Natural killer cell (primary cell): Measurements from ENCODE around the gene TBX2. TPM values are rescaled to one million over a fixed set of nuclear protein-coding genes. Genes with fewer than 3 reads are reported as not detected.

Experiments
- ATAC-seq, 3 donors: fragments of 150-1000 bp in 2 of 3; fragments of 200-7000 bp in 1 of 3; cut with Tn5 transposase; 1 replicate in 1 of 3; 2 replicates in 2 of 3; pipeline ENCODE4 v1.10.0; 2021; ENCODE audit warnings: mild to moderate bottlenecking in 2 of 3, moderate library complexity in 2 of 3
- DNase-seq, 2 donors: peaks; one replicate each; pipeline versions ENCODE4 v3.0.0 to v3.0.0-alpha.2; 2013 to 2021; ENCODE audit warnings: mixed read lengths in 1 of 2
- H3K27ac ChIP-seq: one replicate; pipeline ENCODE4 v1.5.1; 2013; ENCODE audit warnings: mild to moderate bottlenecking, low read length
- H3K27me3 ChIP-seq: one replicate; pipeline ENCODE4 v1.6.1; 2013; ENCODE audit warnings: low read length; ENCODE audit not compliant: control insufficient read depth, insufficient read depth
- H3K36me3 ChIP-seq: one replicate; pipeline ENCODE4 v1.6.1; 2013; ENCODE audit warnings: low read length; ENCODE audit not compliant: control insufficient read depth, insufficient read depth
- H3K4me1 ChIP-seq: one replicate; pipeline ENCODE4 v1.6.1; 2013; ENCODE audit warnings: low read length; ENCODE audit not compliant: control insufficient read depth, insufficient read depth
- H3K4me3 ChIP-seq: one replicate; pipeline ENCODE4 v1.5.1; 2013; ENCODE audit warnings: low read length
- H3K9me3 ChIP-seq: one replicate; pipeline ENCODE4 v1.6.1; 2013; ENCODE audit warnings: low read length; ENCODE audit not compliant: control insufficient read depth, insufficient read depth
- H3K27ac Mint-ChIP-seq, 2 donors: one replicate each; pipeline ENCODE4 v1.8.0; 2022; ENCODE audit warnings: mild to moderate bottlenecking in 2 of 2, mixed read lengths in 2 of 2, moderate library complexity in 1 of 2
- H3K27me3 Mint-ChIP-seq, 2 donors: one replicate each; pipeline ENCODE4 v1.8.0; 2022; ENCODE audit warnings: low read depth in 2 of 2, mixed read lengths in 2 of 2
- H3K36me3 Mint-ChIP-seq: one replicate; pipeline ENCODE4 v1.8.0; 2022; ENCODE audit warnings: mixed read lengths
- H3K4me1 Mint-ChIP-seq, 2 donors: one replicate each; pipeline ENCODE4 v1.8.0; 2022; ENCODE audit warnings: mixed read lengths in 2 of 2
- H3K4me3 Mint-ChIP-seq: one replicate; pipeline ENCODE4 v1.8.0; 2022; ENCODE audit warnings: mild to moderate bottlenecking, moderate library complexity, mixed read lengths
- H3K9me3 Mint-ChIP-seq, 2 donors: one replicate each; pipeline ENCODE4 v1.8.0; 2022; ENCODE audit warnings: mixed read lengths in 2 of 2
- CTCF ChIP-seq: fragments of 200-600 bp; IDR thresholded peaks from one replicate; pipeline ENCODE4 v1.8.0; 2022; ENCODE audit warnings: antibody characterized with exemption
- WGBS: methylation state at CpG from one replicate; pipeline ENCODE4 v1.1.7; 2013; ENCODE audit warnings: missing lambda C conversion rate; ENCODE audit not compliant: insufficient coverage; 5-methylcytosine and 5-hydroxymethylcytosine counted together
- intact Hi-C: fragments of 100-400 bp; cut with micrococcal nuclease; formaldehyde crosslinking; loops from one replicate; pipeline ENCODE4 v1.14.2; 2022
- total RNA-seq, 4 donors: library from RNA; stranded (reverse); fragments of 120-200 nt in 1 of 4; gene quantifications; one replicate each; pipeline versions ENCODE4 v1.2.3 to v1.2.4, GENCODE V29; 2013 to 2022

TBX2 gene
- total RNA-seq, 3 donors from 2014 or later (not counting 1 experiment from before 2014, with no cell fraction given), result 0.09 to 0.23 TPM; not detected in 1

GRCh38 chr17:61384354-61384691, 15.3 kb upstream of the TBX2 start:
- 95% methylated on average over 8 of the region's 8 CpGs for WGBS
- H3K4me3 Mint-ChIP-seq, result no peak overlapping the region
- TF ChIP-seq CTCF, result no peak
- intact Hi-C loops, result no loop called here
- no peak overlapping the region for H3K4me3 ChIP-seq
- H3K36me3 Mint-ChIP-seq, result no peaks in the 10 kb centered on the region
- H3K36me3 ChIP-seq, result no peaks in the 10 kb centered on the region
- H3K4me1 Mint-ChIP-seq, result peaks cover 0 to 3% of the 10 kb centered on the region in 2 donors
- H3K27ac Mint-ChIP-seq, result no peak overlapping the region
- no peak overlapping the region for H3K27ac ChIP-seq
- ATAC-seq (no peak), DNase-seq (no peak)
- H3K4me1 ChIP-seq, result no peaks in the 10 kb centered on the region
- no peaks in the 10 kb centered on the region for H3K27me3 ChIP-seq
- H3K9me3 Mint-ChIP-seq, result no peaks in the 10 kb centered on the region
- peaks cover 0 to 3% of the 10 kb centered on the region in 2 donors for H3K27me3 Mint-ChIP-seq
- no peaks in the 10 kb centered on the region for H3K9me3 ChIP-seq

GRCh38 chr17:61384692-61385576, 14.7 kb upstream of the TBX2 start:
- ATAC-seq (no peak), DNase-seq (no peak)
- 95% methylated on average over 13 of the region's 13 CpGs for WGBS
- intact Hi-C loops, result no loop called here
- no peak overlapping the region for H3K27ac Mint-ChIP-seq
- peaks cover 0 to 3% of the 10 kb centered on the region in 2 donors for H3K27me3 Mint-ChIP-seq
- H3K4me3 ChIP-seq, result no peak overlapping the region
- H3K36me3 ChIP-seq, result no peaks in the 10 kb centered on the region
- no peaks in the 10 kb centered on the region for H3K27me3 ChIP-seq
- no peaks in the 10 kb centered on the region for H3K9me3 ChIP-seq
- H3K9me3 Mint-ChIP-seq, result no peaks in the 10 kb centered on the region
- no peak for TF ChIP-seq CTCF
- no peaks in the 10 kb centered on the region for H3K36me3 Mint-ChIP-seq
- H3K27ac ChIP-seq, result no peak overlapping the region
- H3K4me1 Mint-ChIP-seq, result peaks cover 0 to 6% of the 10 kb centered on the region in 2 donors
- H3K4me3 Mint-ChIP-seq, result no peak overlapping the region
- peaks cover 6% of the 10 kb centered on the region for H3K4me1 ChIP-seq

GRCh38 chr17:61385577-61386236, 13.9 kb upstream of the TBX2 start:
- no peak for TF ChIP-seq CTCF
- Mint-ChIP-seq H3K4me3 (no peak overlapping the region), H3K36me3 (no peaks in the 10 kb centered on the region), H3K9me3 (no peaks in the 10 kb centered on the region), H3K27me3 (peaks cover 0 to 3% of the 10 kb centered on the region in 2 donors), H3K27ac (no peak overlapping the region), H3K4me1 (peaks cover 0 to 6% of the 10 kb centered on the region in 2 donors)
- Histone ChIP-seq H3K9me3 (no peaks in the 10 kb centered on the region), H3K27me3 (no peaks in the 10 kb centered on the region), H3K4me1 (peaks cover 6% of the 10 kb centered on the region), H3K27ac (no peak overlapping the region), H3K36me3 (no peaks in the 10 kb centered on the region), H3K4me3 (no peak overlapping the region)
- DNase-seq (no peak), ATAC-seq (no peak)
- intact Hi-C loops, result no loop called here
- 92% methylated on average over 15 of the region's 15 CpGs for WGBS
